CD4-positive, alpha-beta T cell treated with Interleukin-2 at 100 ng/mL for 4 hours (primary cell): ENCODE results near the gene MYL3.

Experiments used
- DNase-seq: peaks from one replicate; pipeline ENCODE4 v3.0.0-alpha.2; 2020; ENCODE audit warnings: low spot score

MYL3 gene

GRCh38 chr3:46849686-46850467 lies 13.4 kb downstream of the MYL3 start:
- no peak for DNase-seq

- DNase-seq, result no peak
These were observed 14.1 kb downstream of the MYL3 start for GRCh38 chr3:46849045-46849631.

GRCh38 chr3:46848271-46849044 lies 14.8 kb downstream of the MYL3 start:
- DNase-seq, result peak; percentile 18

GRCh38 chr3:46847744-46848143 lies 15.5 kb downstream of the MYL3 start:
- no peak for DNase-seq

GRCh38 chr3:46846624-46847542 lies 16.4 kb downstream of the MYL3 start:
- DNase-seq, result no peak

- DNase-seq, result peak; percentile 74
These were observed 17.2 kb downstream of the MYL3 start for GRCh38 chr3:46845860-46846623.

GRCh38 chr3:46845397-46845859 lies 17.8 kb downstream of the MYL3 start:
- DNase-seq, result no peak

GRCh38 chr3:46844881-46845312 lies 18.3 kb downstream of the MYL3 start:
- DNase-seq, result no peak

GRCh38 chr3:46844397-46844796 lies 18.8 kb downstream of the MYL3 start:
- no peak for DNase-seq

- no peak for DNase-seq
These were observed 19.7 kb downstream of the MYL3 start for GRCh38 chr3:46843508-46843907.

GRCh38 chr3:46840491-46840890 lies 22.8 kb downstream of the MYL3 start:
- DNase-seq, result no peak

- DNase-seq, result no peak
These were observed 24.9 kb downstream of the MYL3 start for GRCh38 chr3:46838301-46838700.

- DNase-seq, result no peak
These were observed 27.8 kb downstream of the MYL3 start for GRCh38 chr3:46835491-46835890.

- no peak for DNase-seq
These were observed 28.2 kb downstream of the MYL3 start for GRCh38 chr3:46835054-46835453.

GRCh38 chr3:46833346-46834300 lies 29.6 kb downstream of the MYL3 start:
- no peak for DNase-seq

GRCh38 chr3:46831841-46832240 lies 31.4 kb downstream of the MYL3 start:
- no peak for DNase-seq

GRCh38 chr3:46831316-46831715 lies 31.9 kb downstream of the MYL3 start:
- no peak for DNase-seq

- no peak for DNase-seq
These were observed 32.4 kb downstream of the MYL3 start for GRCh38 chr3:46830801-46831200.

GRCh38 chr3:46829699-46830208 lies 33.5 kb downstream of the MYL3 start:
- DNase-seq, result peak; percentile 9

- DNase-seq, result no peak
These were observed 37.8 kb downstream of the MYL3 start for GRCh38 chr3:46825450-46825849.
